Astrocyte of the cerebellum (primary cell): ENCODE results near the gene POLN.

Source experiments
- DNase-seq: peaks from one replicate; pipeline ENCODE4 v3.0.0-alpha.2; 2011; ENCODE audit warnings: low read depth
- H3K4me3 ChIP-seq: 2 replicates; pipeline ENCODE4 v1.5.1; 2011; ENCODE audit warnings: mild to moderate bottlenecking, low read depth, low read length, moderate library complexity
- in situ Hi-C: cut with HindIII; loops from 2 replicates; pipeline ENCODE4 v1.10.0; 2017; ENCODE audit warnings: low sequenced_read_pairs
- TF ChIP-seq, protein P1 (sequence below): IDR thresholded peaks from 2 replicates; pipeline ENCODE4 v1.5.1; 2012; ENCODE audit warnings: low read length, low read depth, moderate library complexity, mild to moderate bottlenecking; ENCODE audit errors: missing control alignments

The POLN gene

DNA sequence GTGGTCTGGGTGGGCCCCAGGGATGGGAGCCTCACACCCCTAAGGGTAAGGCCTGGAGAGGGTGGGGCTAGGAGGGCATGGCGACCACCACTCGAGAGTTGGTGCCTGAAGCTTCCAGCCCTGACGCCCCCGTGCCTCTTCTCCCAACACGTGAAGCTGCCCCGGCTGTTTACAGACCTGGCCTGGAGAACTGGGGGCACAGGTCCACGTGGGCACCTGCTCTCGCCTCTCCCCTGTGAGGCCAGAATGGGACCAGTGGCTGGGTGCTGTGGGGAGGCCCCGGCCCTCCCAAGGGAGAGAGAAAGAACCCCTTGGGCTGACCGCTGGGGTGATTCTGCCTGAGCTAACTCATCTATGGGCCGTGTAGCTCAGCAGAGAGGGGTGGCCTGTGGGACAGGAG, 167.3 kb downstream of the POLN start:
- no peak overlapping the region for H3K4me3 ChIP-seq
- in situ Hi-C loops, result no loop called here
- no peak for DNase-seq
- TF ChIP-seq, protein P1, sequence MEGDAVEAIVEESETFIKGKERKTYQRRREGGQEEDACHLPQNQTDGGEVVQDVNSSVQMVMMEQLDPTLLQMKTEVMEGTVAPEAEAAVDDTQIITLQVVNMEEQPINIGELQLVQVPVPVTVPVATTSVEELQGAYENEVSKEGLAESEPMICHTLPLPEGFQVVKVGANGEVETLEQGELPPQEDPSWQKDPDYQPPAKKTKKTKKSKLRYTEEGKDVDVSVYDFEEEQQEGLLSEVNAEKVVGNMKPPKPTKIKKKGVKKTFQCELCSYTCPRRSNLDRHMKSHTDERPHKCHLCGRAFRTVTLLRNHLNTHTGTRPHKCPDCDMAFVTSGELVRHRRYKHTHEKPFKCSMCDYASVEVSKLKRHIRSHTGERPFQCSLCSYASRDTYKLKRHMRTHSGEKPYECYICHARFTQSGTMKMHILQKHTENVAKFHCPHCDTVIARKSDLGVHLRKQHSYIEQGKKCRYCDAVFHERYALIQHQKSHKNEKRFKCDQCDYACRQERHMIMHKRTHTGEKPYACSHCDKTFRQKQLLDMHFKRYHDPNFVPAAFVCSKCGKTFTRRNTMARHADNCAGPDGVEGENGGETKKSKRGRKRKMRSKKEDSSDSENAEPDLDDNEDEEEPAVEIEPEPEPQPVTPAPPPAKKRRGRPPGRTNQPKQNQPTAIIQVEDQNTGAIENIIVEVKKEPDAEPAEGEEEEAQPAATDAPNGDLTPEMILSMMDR, result no peak

DNA sequence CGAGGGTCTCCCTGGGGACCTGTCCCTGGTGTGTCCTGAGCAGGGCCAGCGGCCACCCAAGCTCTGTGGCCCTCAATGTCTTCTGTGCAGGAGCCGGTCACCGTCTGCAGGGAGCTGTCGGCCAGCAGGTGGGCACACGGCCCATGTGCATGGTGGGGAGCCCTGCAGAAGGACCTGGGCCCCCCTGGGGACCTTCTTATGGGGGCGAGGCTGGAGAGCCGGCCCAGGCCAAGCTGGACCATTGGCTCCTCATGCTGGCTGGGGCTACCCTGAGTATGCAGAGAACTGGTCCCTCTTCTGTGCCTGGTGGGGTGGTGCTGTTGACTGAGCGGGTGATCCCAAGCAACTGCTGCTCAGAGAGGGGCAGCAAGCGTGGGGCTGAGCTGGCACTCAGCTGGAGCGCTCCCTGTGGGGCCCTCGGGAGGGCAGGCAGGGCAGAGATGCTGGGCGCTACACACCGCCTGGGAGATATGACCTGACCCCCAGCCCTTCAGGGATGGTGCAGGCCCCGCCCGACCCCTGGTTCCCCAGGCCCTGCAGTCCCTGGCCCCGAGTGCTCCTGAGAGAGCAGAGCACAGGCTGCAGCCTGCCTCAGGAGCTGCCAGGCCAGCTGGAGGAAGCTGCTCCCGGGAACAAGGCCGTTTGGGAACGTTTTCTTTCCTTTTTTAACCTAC, 168.0 kb downstream of the POLN start:
- TF ChIP-seq, protein P1, result no peak
- no peak overlapping the region for H3K4me3 ChIP-seq
- in situ Hi-C loops, result no loop called here
- DNase-seq, result no peak

DNA sequence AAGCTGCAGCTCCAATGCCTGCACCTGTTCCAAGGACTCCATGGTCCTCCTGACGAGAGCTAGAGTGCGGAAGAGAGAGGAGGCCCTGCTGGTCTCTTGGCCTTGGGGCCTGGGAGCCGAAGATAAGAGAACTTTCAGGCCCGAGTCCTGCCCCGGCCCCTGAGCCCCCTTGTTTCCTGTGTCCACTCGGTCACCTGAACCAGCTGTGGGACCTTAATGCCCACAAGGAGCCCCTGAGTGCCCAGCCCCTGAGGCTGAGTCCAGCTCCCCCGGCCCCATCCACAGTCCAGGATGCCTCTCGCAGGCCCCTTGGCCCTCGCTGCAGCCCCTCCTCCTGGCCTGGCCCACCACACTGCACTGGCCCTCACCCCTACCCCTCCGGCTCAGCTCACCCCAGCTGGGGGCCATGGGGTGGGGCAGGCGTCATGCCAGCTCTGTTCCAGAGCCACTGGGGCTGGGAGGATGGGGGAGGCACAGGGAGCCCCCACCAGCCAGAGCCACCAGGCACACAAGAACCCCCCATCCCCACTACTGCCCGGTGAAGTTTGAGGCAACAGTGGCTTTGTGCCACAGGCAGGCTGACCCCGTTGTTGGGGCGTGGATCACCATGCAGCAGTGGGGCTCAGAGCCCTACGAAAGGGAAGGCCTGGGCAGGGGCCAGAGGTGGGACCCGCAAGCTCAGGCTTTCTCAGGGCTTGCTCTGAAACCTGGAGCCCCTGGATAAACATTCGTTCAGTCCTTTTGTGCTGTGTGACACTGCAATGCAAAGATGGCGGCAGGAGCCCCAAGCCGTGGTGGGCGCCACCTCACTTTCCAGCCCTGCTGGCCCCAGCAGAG, 168.7 kb downstream of the POLN start:
- in situ Hi-C loops, result no loop called here

DNA sequence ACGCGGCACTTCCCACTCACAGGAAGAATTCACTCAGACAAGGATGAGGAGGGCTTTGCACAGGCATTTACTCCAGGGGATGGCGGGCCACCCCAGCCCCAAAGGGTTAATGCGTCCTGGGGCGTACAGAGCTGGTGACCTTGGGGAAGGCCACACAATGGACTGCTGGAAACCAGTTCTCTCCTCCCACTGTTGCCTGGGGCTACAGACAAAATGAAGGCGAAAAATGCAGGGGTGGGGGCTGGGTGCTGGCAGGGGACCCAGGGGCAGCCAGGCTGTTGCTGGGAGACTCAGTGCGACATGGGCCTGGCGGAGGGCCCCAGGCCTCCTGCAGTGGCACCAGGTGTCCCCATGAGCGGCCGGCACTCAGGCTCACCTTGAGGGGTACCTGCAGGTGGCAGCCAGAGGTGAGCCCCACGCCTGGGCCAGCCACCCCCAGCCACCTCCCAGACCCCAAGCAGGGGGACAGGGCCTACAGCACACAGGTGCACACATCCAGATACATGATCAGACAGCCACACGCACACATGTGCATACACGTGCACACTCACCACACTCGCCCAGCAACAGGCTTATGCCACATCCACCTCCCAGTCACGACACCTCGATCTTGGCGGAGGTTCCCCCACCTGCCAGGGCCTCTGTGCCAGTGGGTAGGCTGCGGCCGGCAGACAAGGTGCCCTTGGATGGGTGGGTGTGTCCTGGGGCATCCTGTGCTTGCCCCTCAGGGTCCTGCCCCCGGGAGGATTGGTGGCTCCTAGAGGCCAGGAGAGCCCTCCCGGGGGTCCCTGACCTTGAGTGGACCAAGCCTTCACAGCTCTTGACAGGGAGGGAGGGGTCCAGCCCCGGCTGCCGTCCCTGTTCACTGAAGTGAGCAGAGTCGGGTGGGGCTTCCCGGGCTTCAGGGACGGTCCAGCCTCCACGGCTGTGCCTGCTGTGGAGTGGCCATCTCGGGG, 169.7 kb downstream of the POLN start:
- in situ Hi-C loops, result no loop called here
- no peak for DNase-seq
- no peak overlapping the region for H3K4me3 ChIP-seq
- TF ChIP-seq, protein P1, result no peak

More for the DNA sequence above, 168.7 kb downstream of the POLN start:
- H3K4me3 ChIP-seq, result no peak overlapping the region
- no peak for DNase-seq
- TF ChIP-seq, protein P1, result no peak

DNA sequence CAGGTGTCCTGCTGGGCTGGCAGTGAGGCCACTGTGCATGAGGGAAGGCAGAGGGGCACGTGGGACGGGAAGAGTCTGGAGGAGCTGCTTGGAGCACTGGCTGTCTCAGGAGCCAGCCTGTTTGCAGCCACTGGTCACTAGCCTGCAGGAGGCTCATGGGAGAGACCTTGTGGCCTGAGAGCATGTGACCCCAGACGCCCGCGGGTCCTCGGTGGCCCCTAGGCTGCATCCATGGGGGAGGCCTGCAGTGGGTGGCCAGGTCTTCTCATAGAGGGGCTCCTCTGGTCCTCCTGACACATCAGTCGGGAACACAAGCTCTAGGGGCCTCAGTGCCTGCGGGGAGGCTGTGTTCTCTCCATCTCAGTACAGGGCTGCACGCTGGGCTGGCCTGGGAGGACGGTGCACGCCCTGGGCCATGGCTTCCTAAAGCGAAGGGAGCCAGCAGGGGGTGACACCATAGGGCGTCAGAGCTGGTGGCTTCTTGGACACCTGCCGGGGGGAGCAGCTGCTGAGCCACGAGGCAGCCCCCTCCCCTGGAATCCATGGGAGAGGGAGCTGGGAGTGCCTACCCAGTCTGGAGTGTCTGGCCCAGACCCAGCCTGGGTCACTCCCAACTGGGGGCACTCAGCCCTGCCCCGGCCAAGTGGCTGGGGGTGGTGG, 170.5 kb downstream of the POLN start:
- DNase-seq, result no peak
- TF ChIP-seq, protein P1, result no peak
- in situ Hi-C loops, result no loop called here
- no peak overlapping the region for H3K4me3 ChIP-seq
